ENCODE measurements around the gene RBL1.
"Not testable (repeated sequence)": the region's sequence is repeated elsewhere in the genome, so short reads cannot be mapped to it uniquely, and the experiment has no call there.

RBL1 gene

DNA sequence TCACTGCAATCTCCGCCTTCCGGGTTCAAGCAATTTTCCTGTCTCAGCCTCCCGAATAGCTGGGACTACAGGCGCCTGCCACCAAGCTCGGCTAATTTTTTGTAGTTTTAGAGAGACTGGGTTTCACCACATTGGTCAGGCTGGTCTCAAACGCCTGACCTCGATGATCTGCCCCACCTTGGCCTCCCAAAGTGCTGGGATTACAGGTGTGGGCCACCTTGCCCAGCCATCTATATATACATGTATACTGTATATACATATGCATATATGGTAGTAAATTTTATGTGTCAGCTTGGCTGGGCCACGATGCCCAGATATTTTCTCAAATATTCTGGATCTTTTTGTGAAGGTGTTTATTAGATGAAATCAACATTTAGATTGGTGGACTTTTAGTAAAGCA lies 18.8 kb downstream of the RBL1 start:
- Histone ChIP-seq H3K4me1 (peaks cover 3% of the 10 kb centered on the region), H2AFZ (no peak overlapping the region), H3K36me3 (ENCODE audit: control insufficient read depth, insufficient read depth, low read length) (no peaks in the 10 kb centered on the region), H3K9me3 (ENCODE audit: control insufficient read depth, low read length) (no peaks in the 10 kb centered on the region), H3K4me3 (ENCODE audit: low read depth, low read length) (no peak overlapping the region), H3K79me2 (no peaks in the 10 kb centered on the region), H3K27ac (no peak overlapping the region), H3K27me3 (ENCODE audit: control insufficient read depth, insufficient read depth, low read length) (no peaks in the 10 kb centered on the region), H3K4me2 (ENCODE audit: low read length) (no peak overlapping the region), H3K9ac (no peak overlapping the region)
- TF ChIP-seq CTCF (IDR thresholded peaks at IDR 0.05) = no peak

GRCh38 chr20:37075932-37076685 lies 19.7 kb downstream of the RBL1 start:
- Histone ChIP-seq H3K4me3 (ENCODE audit: low read depth, low read length) (no peak overlapping the region), H3K9ac (no peak overlapping the region), H3K4me2 (ENCODE audit: low read length) (no peak overlapping the region), H3K9me3 (ENCODE audit: control insufficient read depth, low read length) (no peaks in the 10 kb centered on the region), H3K36me3 (ENCODE audit: control insufficient read depth, insufficient read depth, low read length) (no peaks in the 10 kb centered on the region), H3K27ac (no peak overlapping the region), H3K27me3 (ENCODE audit: control insufficient read depth, insufficient read depth, low read length) (no peaks in the 10 kb centered on the region), H3K4me1 (peaks cover 3% of the 10 kb centered on the region), H2AFZ (no peak overlapping the region), H3K79me2 (no peaks in the 10 kb centered on the region)
- no peak for TF ChIP-seq CTCF (IDR thresholded peaks at IDR 0.05)

- Histone ChIP-seq H3K27ac (no peak overlapping the region), H3K27me3 (ENCODE audit: control insufficient read depth, insufficient read depth, low read length) (no peaks in the 10 kb centered on the region), H2AFZ (no peak overlapping the region), H3K4me3 (ENCODE audit: low read depth, low read length) (no peak overlapping the region), H3K36me3 (ENCODE audit: control insufficient read depth, insufficient read depth, low read length) (no peaks in the 10 kb centered on the region), H3K9ac (no peak overlapping the region), H3K4me1 (peaks cover 3% of the 10 kb centered on the region), H3K79me2 (no peaks in the 10 kb centered on the region), H3K4me2 (ENCODE audit: low read length) (no peak overlapping the region), H3K9me3 (ENCODE audit: control insufficient read depth, low read length) (no peaks in the 10 kb centered on the region)
- TF ChIP-seq CTCF (IDR thresholded peaks at IDR 0.05) = no peak
Observed at GRCh38 chr20:37072293-37073196, 23.3 kb downstream of the RBL1 start.

- H3K9ac ChIP-seq = no peak overlapping the region
- no peaks in the 10 kb centered on the region for H3K27me3 ChIP-seq (ENCODE audit: control insufficient read depth, insufficient read depth, low read length)
- no peak overlapping the region for H3K4me3 ChIP-seq (ENCODE audit: low read depth, low read length)
- peaks cover 3% of the 10 kb centered on the region for H3K4me1 ChIP-seq
- no peaks in the 10 kb centered on the region for H3K9me3 ChIP-seq (ENCODE audit: control insufficient read depth, low read length)
- H3K4me2 ChIP-seq (ENCODE audit: low read length) = no peak overlapping the region
- no peak overlapping the region for H3K27ac ChIP-seq
- no peak overlapping the region for H2AFZ ChIP-seq
- H3K79me2 ChIP-seq = no peaks in the 10 kb centered on the region
- TF ChIP-seq CTCF (IDR thresholded peaks at IDR 0.05) = no peak
- H3K36me3 ChIP-seq (ENCODE audit: control insufficient read depth, insufficient read depth, low read length) = no peaks in the 10 kb centered on the region
Observed at GRCh38 chr20:37071481-37071911, 24.3 kb downstream of the RBL1 start.

GRCh38 chr20:37069563-37069962 lies 26.2 kb downstream of the RBL1 start:
- not testable (repeated sequence) for H3K36me3 ChIP-seq (ENCODE audit: control insufficient read depth, insufficient read depth, low read length); H3K4me3 ChIP-seq (ENCODE audit: low read depth, low read length); H3K4me1 ChIP-seq; H3K9ac ChIP-seq; H3K27ac ChIP-seq; H3K9me3 ChIP-seq (ENCODE audit: control insufficient read depth, low read length); H3K4me2 ChIP-seq (ENCODE audit: low read length); H2AFZ ChIP-seq; H3K79me2 ChIP-seq; H3K27me3 ChIP-seq (ENCODE audit: control insufficient read depth, insufficient read depth, low read length)

Data from parathyroid adenoma (tissue), 2 donors.